HL-60 (cell line): Measurements from ENCODE around the gene MET.

Experiments used
- DNase-seq, 2 experiments: peaks; one replicate each; pipeline ENCODE4 v3.0.0-alpha.2; 2010 to 2020; ENCODE audit warnings: low read depth in 1 of 2, low spot score in 1 of 2
- H3K27ac ChIP-seq: fragments of 250-450 bp; sonication (Bioruptor Pico); replicated peaks from 2 replicates; pipeline ENCODE4 v1.5.1; 2020; ENCODE audit warnings: mild to moderate bottlenecking, moderate library complexity
- H3K27me3 ChIP-seq: fragments of 250-450 bp; sonication (Bioruptor Pico); 2 replicates; pipeline ENCODE4 v1.5.1; 2021; ENCODE audit warnings: mild to moderate bottlenecking, moderate library complexity; ENCODE audit not compliant: insufficient read depth, poor library complexity, severe bottlenecking
- H3K4me3 ChIP-seq: replicated peaks from 2 replicates; pipeline ENCODE4 v1.5.1; 2011; ENCODE audit warnings: mild to moderate bottlenecking, control low read depth, low read length; ENCODE audit not compliant: insufficient read depth
- CTCF ChIP-seq: IDR thresholded peaks from one replicate; pipeline ENCODE4 v1.5.1; 2011; ENCODE audit warnings: low read length, control low read depth, inconsistent platforms; ENCODE audit not compliant: insufficient read depth
- GABPA ChIP-seq: IDR thresholded peaks from 2 replicates; pipeline ENCODE4 v1.6.1; 2012; ENCODE audit warnings: low read depth
- POLR2AphosphoS5 ChIP-seq: IDR thresholded peaks from 2 replicates; pipeline ENCODE4 v1.6.1; 2012; ENCODE audit warnings: low read depth
- SPI1 ChIP-seq: IDR thresholded peaks from 2 replicates; pipeline ENCODE4 v1.6.1; 2012; ENCODE audit warnings: low read depth, mild to moderate bottlenecking, borderline replicate concordance
- TF ChIP-seq, protein P1 (sequence below): IDR thresholded peaks from 2 replicates; pipeline ENCODE4 v1.6.1; 2012; ENCODE audit warnings: low read depth; ENCODE audit not compliant: insufficient replicate concordance

The MET gene

DNA sequence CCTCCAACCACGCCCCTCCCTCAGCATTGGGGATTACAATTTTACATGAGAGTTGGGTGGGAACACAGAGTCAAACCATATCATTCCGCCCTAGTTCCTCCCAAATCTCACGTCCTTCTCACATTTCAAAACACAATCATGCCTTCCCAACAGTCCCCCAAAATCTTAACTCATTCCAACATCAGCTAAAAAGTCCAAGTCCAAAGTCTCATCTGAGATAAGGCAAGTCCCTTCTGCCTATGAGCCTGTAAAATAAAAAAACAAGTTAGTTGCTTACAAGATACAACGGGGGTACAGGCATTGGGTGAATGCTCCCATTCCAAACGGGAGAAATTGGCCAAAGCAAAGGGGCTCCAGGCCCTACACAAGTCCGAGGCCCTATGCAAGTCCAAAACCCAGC is 112.7 kb downstream of the MET start:
- TF ChIP-seq CTCF, result no peak
- no peak for TF ChIP-seq SPI1
- no peak for TF ChIP-seq POLR2AphosphoS5
- TF ChIP-seq, protein P1, sequence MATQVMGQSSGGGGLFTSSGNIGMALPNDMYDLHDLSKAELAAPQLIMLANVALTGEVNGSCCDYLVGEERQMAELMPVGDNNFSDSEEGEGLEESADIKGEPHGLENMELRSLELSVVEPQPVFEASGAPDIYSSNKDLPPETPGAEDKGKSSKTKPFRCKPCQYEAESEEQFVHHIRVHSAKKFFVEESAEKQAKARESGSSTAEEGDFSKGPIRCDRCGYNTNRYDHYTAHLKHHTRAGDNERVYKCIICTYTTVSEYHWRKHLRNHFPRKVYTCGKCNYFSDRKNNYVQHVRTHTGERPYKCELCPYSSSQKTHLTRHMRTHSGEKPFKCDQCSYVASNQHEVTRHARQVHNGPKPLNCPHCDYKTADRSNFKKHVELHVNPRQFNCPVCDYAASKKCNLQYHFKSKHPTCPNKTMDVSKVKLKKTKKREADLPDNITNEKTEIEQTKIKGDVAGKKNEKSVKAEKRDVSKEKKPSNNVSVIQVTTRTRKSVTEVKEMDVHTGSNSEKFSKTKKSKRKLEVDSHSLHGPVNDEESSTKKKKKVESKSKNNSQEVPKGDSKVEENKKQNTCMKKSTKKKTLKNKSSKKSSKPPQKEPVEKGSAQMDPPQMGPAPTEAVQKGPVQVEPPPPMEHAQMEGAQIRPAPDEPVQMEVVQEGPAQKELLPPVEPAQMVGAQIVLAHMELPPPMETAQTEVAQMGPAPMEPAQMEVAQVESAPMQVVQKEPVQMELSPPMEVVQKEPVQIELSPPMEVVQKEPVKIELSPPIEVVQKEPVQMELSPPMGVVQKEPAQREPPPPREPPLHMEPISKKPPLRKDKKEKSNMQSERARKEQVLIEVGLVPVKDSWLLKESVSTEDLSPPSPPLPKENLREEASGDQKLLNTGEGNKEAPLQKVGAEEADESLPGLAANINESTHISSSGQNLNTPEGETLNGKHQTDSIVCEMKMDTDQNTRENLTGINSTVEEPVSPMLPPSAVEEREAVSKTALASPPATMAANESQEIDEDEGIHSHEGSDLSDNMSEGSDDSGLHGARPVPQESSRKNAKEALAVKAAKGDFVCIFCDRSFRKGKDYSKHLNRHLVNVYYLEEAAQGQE, result no peak
- no peak for TF ChIP-seq GABPA
- Histone ChIP-seq H3K27me3 (no peaks in the 10 kb centered on the region), H3K4me3 (no peak overlapping the region), H3K27ac (no peak overlapping the region)
- no peak for DNase-seq

- TF ChIP-seq, protein P1, result no peak
- TF ChIP-seq POLR2AphosphoS5 (no peak), CTCF (no peak), GABPA (no peak), SPI1 (no peak)
- DNase-seq, result no peak
- Histone ChIP-seq H3K27ac (no peak overlapping the region), H3K27me3 (no peaks in the 10 kb centered on the region), H3K4me3 (no peak overlapping the region)
These were observed 113.8 kb downstream of the MET start for GRCh38 chr7:116785843-116786242.

- H3K4me3 ChIP-seq, result no peak overlapping the region
- TF ChIP-seq GABPA, result no peak
- H3K27ac ChIP-seq, result no peak overlapping the region
- peak in 1 of 2 experiments; percentile 12 for DNase-seq
- H3K27me3 ChIP-seq, result no peaks in the 10 kb centered on the region
These were observed 114.9 kb downstream of the MET start for GRCh38 chr7:116786791-116787443.

GRCh38 chr7:116787881-116788280 is 115.9 kb downstream of the MET start:
- Histone ChIP-seq H3K27ac (no peak overlapping the region), H3K4me3 (no peak overlapping the region), H3K27me3 (no peaks in the 10 kb centered on the region)
- no peak for TF ChIP-seq GABPA
- TF ChIP-seq SPI1, result no peak
- TF ChIP-seq POLR2AphosphoS5, result no peak
- TF ChIP-seq, protein P1, result no peak
- TF ChIP-seq CTCF, result no peak
- DNase-seq, result no peak
